C4-2B (cell line): Measurements from ENCODE around the gene FHDC1.
"Not testable (repeated sequence)": the region's sequence is repeated elsewhere in the genome, so short reads cannot be mapped to it uniquely, and the experiment has no call there.

Experiments
- H3K27ac ChIP-seq: fragments of 450-650 bp; 2 replicates; pipeline ENCODE4 v1.5.1; 2017
- ZFX ChIP-seq: fragments of 450-650 bp; IDR thresholded peaks from 2 replicates; pipeline ENCODE4 v1.6.1; 2017
- TF ChIP-seq, protein P1 (sequence below): fragments of 450-650 bp; conservative IDR thresholded peaks from 2 replicates; pipeline ENCODE4 v1.5.1; 2017; ENCODE audit warnings: mild to moderate bottlenecking

The FHDC1 gene, protein sequence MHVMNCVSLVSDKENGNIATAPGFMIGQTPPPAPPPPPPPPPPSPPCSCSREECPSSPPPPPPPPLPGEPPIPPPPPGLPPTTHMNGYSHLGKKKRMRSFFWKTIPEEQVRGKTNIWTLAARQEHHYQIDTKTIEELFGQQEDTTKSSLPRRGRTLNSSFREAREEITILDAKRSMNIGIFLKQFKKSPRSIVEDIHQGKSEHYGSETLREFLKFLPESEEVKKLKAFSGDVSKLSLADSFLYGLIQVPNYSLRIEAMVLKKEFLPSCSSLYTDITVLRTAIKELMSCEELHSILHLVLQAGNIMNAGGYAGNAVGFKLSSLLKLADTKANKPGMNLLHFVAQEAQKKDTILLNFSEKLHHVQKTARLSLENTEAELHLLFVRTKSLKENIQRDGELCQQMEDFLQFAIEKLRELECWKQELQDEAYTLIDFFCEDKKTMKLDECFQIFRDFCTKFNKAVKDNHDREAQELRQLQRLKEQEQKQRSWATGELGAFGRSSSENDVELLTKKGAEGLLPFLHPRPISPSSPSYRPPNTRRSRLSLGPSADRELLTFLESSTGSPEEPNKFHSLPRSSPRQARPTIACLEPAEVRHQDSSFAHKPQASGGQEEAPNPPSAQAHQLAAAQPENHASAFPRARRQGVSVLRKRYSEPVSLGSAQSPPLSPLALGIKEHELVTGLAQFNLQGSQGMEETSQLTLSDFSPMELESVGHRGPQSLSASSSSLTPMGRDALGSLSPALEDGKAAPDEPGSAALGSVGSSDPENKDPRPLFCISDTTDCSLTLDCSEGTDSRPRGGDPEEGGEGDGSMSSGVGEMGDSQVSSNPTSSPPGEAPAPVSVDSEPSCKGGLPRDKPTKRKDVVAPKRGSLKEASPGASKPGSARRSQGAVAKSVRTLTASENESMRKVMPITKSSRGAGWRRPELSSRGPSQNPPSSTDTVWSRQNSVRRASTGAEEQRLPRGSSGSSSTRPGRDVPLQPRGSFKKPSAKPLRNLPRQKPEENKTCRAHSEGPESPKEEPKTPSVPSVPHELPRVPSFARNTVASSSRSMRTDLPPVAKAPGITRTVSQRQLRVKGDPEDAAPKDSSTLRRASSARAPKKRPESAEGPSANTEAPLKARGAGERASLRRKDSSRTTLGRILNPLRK

DNA sequence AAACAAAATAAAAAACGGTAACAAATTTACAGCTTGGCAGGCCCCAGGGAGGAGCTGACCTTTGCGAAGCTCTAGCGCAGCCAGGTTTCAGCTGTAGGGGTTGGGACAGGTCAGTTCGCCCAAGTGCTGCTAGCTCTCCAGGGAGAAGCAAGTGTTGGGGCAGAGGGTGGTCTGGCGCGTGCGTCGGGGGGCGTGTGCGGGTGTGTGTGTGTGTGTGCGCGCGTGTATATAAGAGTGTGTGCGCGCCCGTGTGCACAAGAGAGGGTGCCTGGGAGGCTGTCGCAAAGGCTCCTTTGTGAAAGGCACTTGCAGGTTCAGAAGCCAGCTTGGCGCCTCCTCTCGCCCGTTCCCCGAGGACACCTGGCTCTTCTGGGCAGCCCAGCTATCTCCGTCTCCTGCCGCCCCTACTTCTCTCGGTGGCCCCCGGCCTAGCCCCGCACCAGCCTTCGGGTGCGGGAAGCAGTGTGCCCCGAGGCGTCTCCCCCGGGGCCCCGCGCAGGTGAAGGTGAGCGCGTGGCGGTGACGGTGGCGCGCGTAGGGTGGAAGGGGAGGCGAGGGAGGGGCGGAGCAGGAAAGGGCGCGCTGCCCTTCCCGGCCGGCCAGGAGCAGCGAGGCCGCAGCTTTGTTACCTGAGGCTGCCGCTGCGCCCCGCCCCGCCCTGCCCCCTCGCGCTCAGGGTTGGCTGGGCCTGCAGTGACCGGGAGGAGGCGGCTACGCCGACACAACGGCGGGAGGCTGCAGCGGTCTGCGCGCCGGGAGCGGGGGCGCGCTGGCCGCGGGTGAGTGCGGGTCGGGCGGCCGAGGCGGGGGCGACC lies at the start of gene FHDC1:
Gene FHDC1, plus strand, starts transcription at position 693 of the 815 bp plus-strand sequence. CDS start 6,735 bp downstream, outside the sequence.
- TF ChIP-seq ZFX: 0 out of 2 replicates have a peak, but pooled peaks have one; percentile 27
- TF ChIP-seq, protein P1, sequence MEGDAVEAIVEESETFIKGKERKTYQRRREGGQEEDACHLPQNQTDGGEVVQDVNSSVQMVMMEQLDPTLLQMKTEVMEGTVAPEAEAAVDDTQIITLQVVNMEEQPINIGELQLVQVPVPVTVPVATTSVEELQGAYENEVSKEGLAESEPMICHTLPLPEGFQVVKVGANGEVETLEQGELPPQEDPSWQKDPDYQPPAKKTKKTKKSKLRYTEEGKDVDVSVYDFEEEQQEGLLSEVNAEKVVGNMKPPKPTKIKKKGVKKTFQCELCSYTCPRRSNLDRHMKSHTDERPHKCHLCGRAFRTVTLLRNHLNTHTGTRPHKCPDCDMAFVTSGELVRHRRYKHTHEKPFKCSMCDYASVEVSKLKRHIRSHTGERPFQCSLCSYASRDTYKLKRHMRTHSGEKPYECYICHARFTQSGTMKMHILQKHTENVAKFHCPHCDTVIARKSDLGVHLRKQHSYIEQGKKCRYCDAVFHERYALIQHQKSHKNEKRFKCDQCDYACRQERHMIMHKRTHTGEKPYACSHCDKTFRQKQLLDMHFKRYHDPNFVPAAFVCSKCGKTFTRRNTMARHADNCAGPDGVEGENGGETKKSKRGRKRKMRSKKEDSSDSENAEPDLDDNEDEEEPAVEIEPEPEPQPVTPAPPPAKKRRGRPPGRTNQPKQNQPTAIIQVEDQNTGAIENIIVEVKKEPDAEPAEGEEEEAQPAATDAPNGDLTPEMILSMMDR: peak; percentile 5; the same call in 1 of the 2 replicates
- H3K27ac ChIP-seq: peak within 1 kb of the TSS; percentile 87

DNA sequence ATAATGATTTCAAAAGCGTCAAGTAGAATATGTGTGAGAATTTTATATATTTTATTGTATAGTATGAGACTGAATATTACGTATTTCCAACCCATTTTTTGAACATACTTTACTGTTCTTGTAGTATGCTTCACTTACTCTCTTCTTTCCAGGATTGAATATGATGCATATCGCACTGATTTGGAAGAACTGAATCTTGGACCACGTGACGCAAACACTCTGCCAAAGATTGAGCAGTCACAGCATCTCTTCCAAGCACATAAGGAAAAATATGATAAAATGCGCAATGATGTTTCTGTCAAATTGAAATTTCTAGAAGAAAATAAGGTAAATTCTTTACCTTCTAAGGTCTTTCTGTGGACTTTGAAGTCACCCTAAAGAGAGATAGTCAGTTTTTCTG lies 48.1 kb upstream of the FHDC1 start:
- H3K27ac ChIP-seq: no peak overlapping the region
- TF ChIP-seq, protein P1: no peak
- TF ChIP-seq ZFX: no peak

DNA sequence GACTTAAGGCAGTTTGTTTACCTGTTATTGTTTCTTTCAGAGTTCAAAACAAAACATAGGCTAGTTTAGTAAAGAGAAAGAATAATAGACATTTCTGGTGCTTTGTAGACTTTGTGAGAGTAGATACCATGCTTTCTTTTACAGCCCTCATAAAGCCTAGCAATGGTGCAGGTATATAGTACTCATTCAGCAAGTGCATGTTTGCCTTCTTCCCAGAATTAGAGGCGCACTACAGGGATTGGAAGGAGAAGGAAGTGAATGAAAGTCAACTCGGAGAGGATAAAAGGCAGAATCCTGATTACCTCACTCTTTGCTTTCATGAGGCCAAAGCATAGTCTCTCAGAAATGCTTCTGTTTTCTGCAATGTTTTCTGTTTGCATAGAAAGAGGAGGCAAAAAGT lies 43.1 kb upstream of the FHDC1 start:
- no peak for TF ChIP-seq ZFX
- TF ChIP-seq, protein P1: no peak

DNA sequence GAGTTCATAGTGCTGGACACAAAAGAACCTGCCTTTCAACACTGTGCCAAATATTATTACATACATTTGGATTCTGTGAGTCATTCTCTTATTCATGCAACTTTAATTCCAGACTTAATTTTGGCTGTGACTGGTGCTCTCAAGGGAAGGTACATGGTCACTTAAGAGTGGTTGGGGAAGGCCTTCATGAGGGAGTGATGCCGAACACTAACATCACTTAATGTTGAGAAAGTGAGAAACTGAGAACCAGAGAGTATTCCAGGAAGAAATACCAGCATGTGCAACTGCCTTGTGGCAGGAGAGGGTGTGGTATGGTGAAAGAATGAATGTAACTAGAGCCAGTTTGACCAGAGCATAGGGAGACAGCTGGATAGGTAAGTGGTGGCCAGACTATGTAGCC lies 41.5 kb upstream of the FHDC1 start:
- no peak overlapping the region for H3K27ac ChIP-seq

More for the DNA sequence above, 43.1 kb upstream of the FHDC1 start:
- H3K27ac ChIP-seq: no peak overlapping the region

DNA sequence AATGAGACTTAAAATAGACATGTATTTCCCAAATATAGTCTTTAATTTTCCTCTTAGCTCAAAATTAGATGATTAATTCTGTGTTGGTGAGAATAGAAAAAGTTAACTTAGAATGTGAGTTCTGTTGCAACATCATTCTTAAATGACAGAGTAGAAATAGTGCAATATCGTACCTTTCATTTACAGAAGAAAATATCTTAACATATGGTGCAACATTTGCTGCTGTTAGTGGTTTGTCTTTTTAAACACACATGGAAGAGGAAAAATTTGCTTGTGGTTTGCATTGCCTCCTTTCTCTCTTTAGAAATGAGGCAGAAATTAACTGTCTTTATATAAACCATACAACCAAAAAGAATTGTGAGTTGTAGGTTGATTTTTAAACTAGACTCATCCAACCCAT lies 39.3 kb upstream of the FHDC1 start:
- H3K27ac ChIP-seq: no peak overlapping the region

More for the DNA sequence above, 41.5 kb upstream of the FHDC1 start:
- TF ChIP-seq, protein P1: no peak
- TF ChIP-seq ZFX: no peak

DNA sequence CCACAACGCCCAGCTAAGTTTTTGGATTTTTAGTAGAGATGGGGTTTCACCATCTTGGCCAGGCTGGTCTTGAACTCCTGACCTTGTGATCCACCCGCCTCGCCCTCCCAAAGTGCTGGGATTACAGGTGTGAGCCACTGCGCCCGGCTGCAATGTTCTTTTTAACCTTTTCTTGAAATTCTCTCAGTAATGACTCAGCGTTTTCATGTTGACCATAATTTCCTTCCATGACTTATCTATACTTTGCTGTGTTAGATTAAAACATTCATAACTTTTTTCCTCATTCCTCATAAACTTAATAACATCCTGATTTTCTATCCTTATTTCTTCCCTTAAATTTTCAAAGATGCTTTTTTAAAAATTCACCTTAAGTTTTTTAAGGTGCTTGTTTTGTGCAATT lies 38.0 kb upstream of the FHDC1 start:
- H3K27ac ChIP-seq: not testable (repeated sequence)

More for the DNA sequence above, 39.3 kb upstream of the FHDC1 start:
- TF ChIP-seq, protein P1: no peak
- TF ChIP-seq ZFX: no peak

DNA sequence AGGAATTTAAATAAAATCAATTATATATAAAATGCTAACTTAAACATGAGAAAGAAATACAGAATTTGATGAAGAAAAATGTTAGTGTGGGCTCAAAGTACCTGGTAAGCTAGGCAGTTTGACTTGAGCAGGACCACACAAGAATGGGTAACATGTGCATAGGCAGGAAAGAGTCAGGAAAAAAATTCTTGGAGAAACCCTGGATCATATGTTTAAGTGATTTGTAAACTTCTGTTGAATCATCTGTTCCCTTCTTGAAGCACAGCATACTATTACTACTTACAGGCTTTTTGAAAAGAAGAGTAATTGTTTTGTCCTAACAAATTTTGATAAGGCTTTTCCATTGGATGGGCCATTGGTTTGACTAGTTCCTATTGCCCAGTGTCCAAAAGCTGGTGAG lies 37.5 kb upstream of the FHDC1 start:
- TF ChIP-seq ZFX: no peak
- TF ChIP-seq, protein P1: no peak
- H3K27ac ChIP-seq: no peak overlapping the region
